Measurements from ENCODE around the gene MACROD2. TPM values are rescaled to one million over a fixed set of nuclear protein-coding genes. Genes with fewer than 3 reads are reported as not detected.

Gene MACROD2
- total and polyA plus RNA-seq, 2 of the 4 experiments (the other 2 are of a cell fraction), result not detected

GRCh38 chr20:16014436-16014835 is 2019.1 kb downstream of the MACROD2 start:
- H3K27ac ChIP-seq (ENCODE audit: insufficient read depth, low read length), result no peak overlapping the region
- H3K4me3 ChIP-seq (ENCODE audit: insufficient read depth, low read depth, low read length), result no peak overlapping the region
- no peak overlapping the region for H3K14ac ChIP-seq (replicated peaks; ENCODE audit: low read depth, low read length)
- H3K56ac ChIP-seq (ENCODE audit: extremely low read depth, insufficient read depth, low read length), result no peak overlapping the region
- H3K36me3 ChIP-seq (ENCODE audit: control insufficient read depth, insufficient read depth, low read length), result no peaks in the 10 kb centered on the region
- no peak overlapping the region for H2BK15ac ChIP-seq (ENCODE audit: low read depth, low read length)
- DNase-seq (no peak), ATAC-seq (ENCODE audit: low read depth) (no peak)
- H3K4ac ChIP-seq (ENCODE audit: low read depth, low read length), result no peak overlapping the region
- intact Hi-C loops (cut with micrococcal nuclease) (no loop called here), dilution Hi-C loops (cut with HindIII; ENCODE audit: low sequenced_read_pairs, unreplicated experiment) (no loop called here), in situ Hi-C loops (cut with MboI; ENCODE audit: low sequenced_read_pairs) (no loop called here)
- no peak overlapping the region for H3K4me2 ChIP-seq (ENCODE audit: low read depth, low read length)
- no peak overlapping the region for H4K5ac ChIP-seq (ENCODE audit: low read depth, low read length)
- no peak overlapping the region for H4K8ac ChIP-seq (ENCODE audit: low read depth in 2 of 2, low read length in 2 of 2)
- H3K23ac ChIP-seq (ENCODE audit: low read depth, low read length), result no peak overlapping the region
- H2BK20ac ChIP-seq (ENCODE audit: low read depth, low read length), result no peak overlapping the region
- H2BK120ac ChIP-seq (ENCODE audit: low read depth, low read length), result no peak overlapping the region
- no peaks in the 10 kb centered on the region for H3K4me1 ChIP-seq (ENCODE audit: control insufficient read depth, insufficient read depth, low read length)
- H3K27me3 ChIP-seq (ENCODE audit: control insufficient read depth, insufficient read depth, low read length), result no peaks in the 10 kb centered on the region
- H3K18ac ChIP-seq (ENCODE audit: low read depth, low read length), result no peak overlapping the region
- H2AK5ac ChIP-seq (ENCODE audit: low read depth, low read length), result no peak overlapping the region
- H2AFZ ChIP-seq (replicated peaks; ENCODE audit: low read length, poor library complexity), result no peak overlapping the region
- no peak for TF ChIP-seq NFE2L2 (IDR thresholded peaks at IDR 0.05; ENCODE audit: low read depth, low read length)
- no peak for TF ChIP-seq RCOR1 (IDR thresholded peaks at IDR 0.05; ENCODE audit: insufficient replicate concordance, low read length)
- no peak for TF ChIP-seq CEBPB (IDR thresholded peaks at IDR 0.05; ENCODE audit: low read depth, low read length)
- TF ChIP-seq CHD1 (IDR thresholded peaks at IDR 0.05; ENCODE audit: low read depth, low read length), result no peak
- TF ChIP-seq MXI1 (IDR thresholded peaks at IDR 0.05; ENCODE audit: borderline replicate concordance, low read depth, low read length), result no peak
- no peak for TF ChIP-seq MAZ (IDR thresholded peaks at IDR 0.05; ENCODE audit: borderline replicate concordance, low read depth, low read length)
- TF ChIP-seq FOS (IDR thresholded peaks at IDR 0.05; ENCODE audit: low read depth, low read length), result no peak
- TF ChIP-seq ELK1 (IDR thresholded peaks at IDR 0.05; ENCODE audit: borderline replicate concordance, low read depth, low read length), result no peak
- peaks cover 14% of the 10 kb centered on the region for H3K9me3 ChIP-seq (ENCODE audit: control insufficient read depth, insufficient read depth, low read length)
- no peak overlapping the region for H2BK5ac ChIP-seq (ENCODE audit: low read depth, low read length, poor library complexity, severe bottlenecking)
- ChIA-PET CTCF (no interaction called here), POLR2A (ENCODE audit: unreplicated experiment) (no interaction called here)
- 20% methylated on average over 1 of the region's 2 CpGs; no CpG with 5 or more reads in 1 of the 2 experiments for WGBS, 2 experiments (ENCODE audit: extremely low coverage in 2 of 2, insufficient read length in 1 of 2)
- no peak overlapping the region for H4K91ac ChIP-seq (ENCODE audit: insufficient read depth, low read depth, low read length)
- no peaks in the 10 kb centered on the region for H4K20me1 ChIP-seq (ENCODE audit: insufficient read depth, low read length)
- no peaks in the 10 kb centered on the region for H3K9me1 ChIP-seq (ENCODE audit: insufficient read depth, low read length)
- no peaks in the 10 kb centered on the region for H3K79me1 ChIP-seq (ENCODE audit: low read depth in 1 of 2, low read length in 2 of 2)
- BruUV-seq (replicated peaks), result no TSS peak
- H2AK9ac ChIP-seq (replicated peaks; ENCODE audit: low read depth, low read length, poor library complexity), result no peak overlapping the region
- no peak overlapping the region for H3K9ac ChIP-seq (ENCODE audit: low read depth, low read length)

Data from IMR-90 (cell line).